ENCODE measurements around the gene MAP1LC3A.

MAP1LC3A gene

GRCh38 chr20:34575756-34576155 is 17.2 kb downstream of the MAP1LC3A start:
- DNase-seq (ENCODE audit: low read depth in 2 of 2), result no peak

- DNase-seq (ENCODE audit: low read depth in 2 of 2), result no peak
Measured at GRCh38 chr20:34577061-34577460, 18.5 kb downstream of the MAP1LC3A start.

GRCh38 chr20:34578025-34578424 is 19.5 kb downstream of the MAP1LC3A start:
- DNase-seq (ENCODE audit: low read depth in 2 of 2), result no peak

GRCh38 chr20:34578521-34578920 is 20.0 kb downstream of the MAP1LC3A start:
- DNase-seq (ENCODE audit: low read depth in 2 of 2), result no peak

- no peak for DNase-seq (ENCODE audit: low read depth in 2 of 2)
Measured at GRCh38 chr20:34579191-34579978, 20.9 kb downstream of the MAP1LC3A start.

GRCh38 chr20:34579979-34580940 is 21.7 kb downstream of the MAP1LC3A start:
- DNase-seq (ENCODE audit: low read depth in 2 of 2), result no peak

GRCh38 chr20:34581341-34582184 is 23.0 kb downstream of the MAP1LC3A start:
- DNase-seq (ENCODE audit: low read depth in 2 of 2), result no peak

- no peak for DNase-seq (ENCODE audit: low read depth in 2 of 2)
Measured at GRCh38 chr20:34582221-34582620, 23.7 kb downstream of the MAP1LC3A start.

GRCh38 chr20:34582911-34583310 is 24.4 kb downstream of the MAP1LC3A start:
- DNase-seq (ENCODE audit: low read depth in 2 of 2), result no peak

GRCh38 chr20:34583544-34583943 is 25.0 kb downstream of the MAP1LC3A start:
- no peak for DNase-seq (ENCODE audit: low read depth in 2 of 2)

- no peak for DNase-seq (ENCODE audit: low read depth in 2 of 2)
Measured at GRCh38 chr20:34585019-34585418, 26.5 kb downstream of the MAP1LC3A start.

GRCh38 chr20:34586488-34587163 is 28.1 kb downstream of the MAP1LC3A start:
- DNase-seq (ENCODE audit: low read depth in 2 of 2), result no peak

GRCh38 chr20:34595377-34596184 is 37.1 kb downstream of the MAP1LC3A start:
- DNase-seq (ENCODE audit: low read depth in 2 of 2), result no peak

- DNase-seq (ENCODE audit: low read depth in 2 of 2), result no peak
Measured at GRCh38 chr20:34600892-34601653, 42.6 kb downstream of the MAP1LC3A start.

GRCh38 chr20:34604980-34605788 is 46.7 kb downstream of the MAP1LC3A start:
- no peak for DNase-seq (ENCODE audit: low read depth in 2 of 2)

- DNase-seq (ENCODE audit: low read depth in 2 of 2), result no peak
Measured at GRCh38 chr20:34607066-34607465, 48.5 kb downstream of the MAP1LC3A start.

Data from stimulated activated CD8-positive, alpha-beta memory T cell treated with anti-CD3 and anti-CD28 coated beads, Interleukin-7, amount 100 ng/mL, for 4 hours (primary cell).